Measurements from ENCODE around the gene EDN1.

Gene EDN1

DNA sequence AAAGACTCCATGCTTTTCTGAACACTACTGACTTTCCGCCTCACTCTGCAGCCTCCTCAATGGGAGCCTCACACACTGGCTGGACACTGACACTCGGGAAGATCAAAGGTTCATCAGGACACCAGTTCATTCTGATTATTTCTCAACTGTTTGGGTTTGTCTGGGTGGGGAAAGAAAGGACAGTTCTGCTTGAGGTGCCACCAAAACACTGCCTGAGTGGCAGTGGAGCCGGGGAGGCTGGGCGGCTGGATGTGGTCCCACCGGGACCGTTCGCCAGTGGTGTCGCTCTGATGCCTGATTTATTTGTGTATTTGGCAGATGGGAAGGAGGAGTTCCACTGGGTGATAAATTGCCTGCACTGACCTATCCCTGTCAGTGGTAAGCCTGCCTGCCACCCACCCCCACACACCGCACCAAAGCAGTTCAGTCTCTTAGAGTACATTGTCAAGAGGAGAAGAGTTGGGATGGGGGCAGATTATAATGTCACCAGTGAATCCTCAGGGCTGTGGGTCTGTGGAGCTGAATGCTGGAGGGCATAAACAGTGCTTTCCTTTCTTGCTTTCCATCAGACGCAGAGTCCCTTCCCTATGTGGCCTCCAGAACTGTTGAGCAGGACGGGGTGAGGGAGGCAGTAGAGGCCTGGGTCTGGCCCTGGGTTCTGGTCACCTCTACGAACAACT is 49.8 kb downstream of the EDN1 start:
- TF ChIP-seq, protein P1, sequence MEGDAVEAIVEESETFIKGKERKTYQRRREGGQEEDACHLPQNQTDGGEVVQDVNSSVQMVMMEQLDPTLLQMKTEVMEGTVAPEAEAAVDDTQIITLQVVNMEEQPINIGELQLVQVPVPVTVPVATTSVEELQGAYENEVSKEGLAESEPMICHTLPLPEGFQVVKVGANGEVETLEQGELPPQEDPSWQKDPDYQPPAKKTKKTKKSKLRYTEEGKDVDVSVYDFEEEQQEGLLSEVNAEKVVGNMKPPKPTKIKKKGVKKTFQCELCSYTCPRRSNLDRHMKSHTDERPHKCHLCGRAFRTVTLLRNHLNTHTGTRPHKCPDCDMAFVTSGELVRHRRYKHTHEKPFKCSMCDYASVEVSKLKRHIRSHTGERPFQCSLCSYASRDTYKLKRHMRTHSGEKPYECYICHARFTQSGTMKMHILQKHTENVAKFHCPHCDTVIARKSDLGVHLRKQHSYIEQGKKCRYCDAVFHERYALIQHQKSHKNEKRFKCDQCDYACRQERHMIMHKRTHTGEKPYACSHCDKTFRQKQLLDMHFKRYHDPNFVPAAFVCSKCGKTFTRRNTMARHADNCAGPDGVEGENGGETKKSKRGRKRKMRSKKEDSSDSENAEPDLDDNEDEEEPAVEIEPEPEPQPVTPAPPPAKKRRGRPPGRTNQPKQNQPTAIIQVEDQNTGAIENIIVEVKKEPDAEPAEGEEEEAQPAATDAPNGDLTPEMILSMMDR (IDR thresholded peaks at IDR 0.05), result no peak
- no peak overlapping the region for H3K4me3 ChIP-seq
- DNase-seq (ENCODE audit: low spot score), result no peak
- no peak overlapping the region for H3K27ac ChIP-seq

GRCh38 chr6:12340488-12340818 is 50.3 kb downstream of the EDN1 start:
- DNase-seq (ENCODE audit: low spot score), result no peak
- no peak overlapping the region for H3K27ac ChIP-seq
- no peak overlapping the region for H3K4me3 ChIP-seq
- TF ChIP-seq, protein P1 (IDR thresholded peaks at IDR 0.05), result no peak

- DNase-seq (ENCODE audit: low spot score), result no peak
- Histone ChIP-seq H3K27ac (no peak overlapping the region), H3K4me3 (no peak overlapping the region)
- TF ChIP-seq, protein P1 (IDR thresholded peaks at IDR 0.05), result no peak
Observed at GRCh38 chr6:12342664-12343063, 52.5 kb downstream of the EDN1 start.

DNA sequence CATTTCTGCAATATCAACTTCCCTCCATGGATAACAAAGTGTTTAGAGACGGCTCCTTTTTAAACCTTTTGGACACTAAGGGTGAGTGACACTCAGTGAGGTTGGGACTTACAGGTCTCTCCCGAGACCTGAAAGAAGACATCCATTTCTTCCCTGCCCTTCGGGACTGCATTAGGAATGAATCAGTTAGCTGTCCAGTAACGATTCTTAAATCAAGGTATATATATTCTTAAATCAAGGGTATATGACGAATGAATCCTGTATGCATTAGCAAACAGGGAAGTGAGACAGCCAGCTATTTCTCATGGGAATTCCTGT is 52.9 kb downstream of the EDN1 start:
- no peak overlapping the region for H3K27ac ChIP-seq
- no peak overlapping the region for H3K4me3 ChIP-seq
- TF ChIP-seq, protein P1 (IDR thresholded peaks at IDR 0.05), result no peak
- no peak for DNase-seq (ENCODE audit: low spot score)

DNA sequence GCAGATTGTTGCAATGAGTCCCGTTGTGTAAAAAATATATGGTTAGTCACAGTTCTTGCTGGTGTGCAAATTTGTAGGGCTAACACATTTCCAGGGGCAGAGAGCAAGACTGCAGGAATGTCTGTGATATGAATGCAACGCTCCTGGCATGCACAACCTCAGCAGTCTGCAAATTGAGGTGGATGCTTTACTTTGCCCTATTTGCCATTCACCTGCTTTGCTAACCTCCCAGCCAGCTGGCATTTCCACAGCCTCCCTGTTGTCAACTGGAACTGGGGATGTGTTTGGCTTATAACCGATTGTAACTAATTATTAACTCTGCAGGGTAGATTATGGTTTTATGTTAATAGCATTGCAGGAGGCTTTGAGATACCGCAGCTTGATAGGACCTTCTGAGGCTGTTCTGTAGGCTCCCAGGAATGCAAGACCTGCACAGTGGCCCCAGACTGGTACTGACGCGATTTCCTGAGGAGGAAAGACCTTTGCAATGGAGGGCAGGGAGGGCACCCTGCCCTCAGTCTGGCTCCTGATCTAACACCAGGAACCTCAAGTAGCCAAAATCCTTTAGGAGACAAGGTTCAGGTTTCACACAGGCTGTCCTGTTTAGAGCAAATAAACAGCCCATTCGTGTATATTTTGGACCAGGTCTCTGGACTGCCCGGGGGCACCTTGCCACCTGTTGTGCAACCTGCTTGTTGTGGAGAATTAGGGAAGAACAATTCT is 53.4 kb downstream of the EDN1 start:
- TF ChIP-seq, protein P1 (IDR thresholded peaks at IDR 0.05), result no peak
- no peak for DNase-seq (ENCODE audit: low spot score)
- Histone ChIP-seq H3K27ac (no peak overlapping the region), H3K4me3 (no peak overlapping the region)

DNA sequence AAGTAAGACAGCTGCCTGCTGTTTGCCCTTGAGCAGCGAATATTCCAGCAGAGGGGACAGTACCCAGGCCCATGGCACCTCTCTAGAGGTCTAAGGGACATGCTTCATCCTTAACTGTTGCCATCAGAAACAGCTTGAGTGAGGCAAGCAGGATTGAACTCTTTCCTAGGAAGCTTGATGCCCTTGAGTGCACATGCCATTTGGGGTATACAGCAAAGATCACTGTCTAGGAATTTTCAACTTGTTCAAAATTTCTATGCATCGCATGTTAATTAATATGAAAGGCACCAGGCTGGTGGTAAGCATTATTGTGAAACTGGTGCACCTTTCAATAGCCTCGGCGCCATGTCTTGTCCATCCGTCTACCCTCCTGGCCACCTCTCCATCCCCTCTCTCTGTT is 54.1 kb downstream of the EDN1 start:
- Histone ChIP-seq H3K4me3 (no peak overlapping the region), H3K27ac (peak overlapping the region in 1 of 2 donors; percentile 81)
- TF ChIP-seq, protein P1 (IDR thresholded peaks at IDR 0.05), result no peak
- no peak for DNase-seq (ENCODE audit: low spot score)
